ENCODE data around the gene SF1.

DNA sequence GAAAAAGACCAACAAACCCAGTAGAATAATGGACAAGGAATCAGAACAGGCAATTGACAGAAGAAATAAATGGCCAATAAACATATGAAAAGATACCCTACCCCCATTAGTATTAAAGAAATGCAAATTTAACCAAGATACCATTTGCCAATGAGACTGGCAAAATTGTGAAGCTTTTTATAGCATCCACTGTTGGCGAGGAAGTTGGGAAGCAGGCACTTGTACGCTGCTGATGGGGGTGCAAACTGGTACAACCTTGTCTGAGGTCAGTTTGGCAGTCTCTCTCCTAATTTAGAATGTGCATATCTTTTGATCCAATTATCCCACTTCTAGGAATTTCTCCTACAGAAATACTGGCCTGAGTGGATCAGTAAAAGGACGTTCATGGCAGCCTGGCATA lies 46.7 kb downstream of the SF1 start:
- TF ChIP-seq TEAD4 (IDR thresholded peaks at IDR 0.05; ENCODE audit: borderline replicate concordance, insufficient read depth) (no peak), JUND (IDR thresholded peaks at IDR 0.05) (no peak), FOXM1 (IDR thresholded peaks at IDR 0.05; ENCODE audit: low read depth) (no peak), EP300 (IDR thresholded peaks at IDR 0.05; ENCODE audit: borderline replicate concordance in 1 of 2, low read depth in 1 of 2, low read length in 1 of 2) (no peak), TAF1 (IDR thresholded peaks at IDR 0.05; ENCODE audit: borderline replicate concordance, low read depth, low read length) (no peak), ELF1 (IDR thresholded peaks at IDR 0.05) (no peak), FOXJ3 (CRISPR knock-in tag; IDR thresholded peaks at IDR 0.05) (no peak), SIN3A (IDR thresholded peaks at IDR 0.05; ENCODE audit: borderline replicate concordance, low read depth, low read length) (no peak), EZH2phosphoT487 (IDR thresholded peaks at IDR 0.05; ENCODE audit: borderline replicate concordance, low read depth) (no peak), RAD21 (IDR thresholded peaks at IDR 0.05; ENCODE audit: low read length) (no peak), RFX5 (IDR thresholded peaks at IDR 0.05; ENCODE audit: low read length) (no peak)
- TF ChIP-seq, protein P1, sequence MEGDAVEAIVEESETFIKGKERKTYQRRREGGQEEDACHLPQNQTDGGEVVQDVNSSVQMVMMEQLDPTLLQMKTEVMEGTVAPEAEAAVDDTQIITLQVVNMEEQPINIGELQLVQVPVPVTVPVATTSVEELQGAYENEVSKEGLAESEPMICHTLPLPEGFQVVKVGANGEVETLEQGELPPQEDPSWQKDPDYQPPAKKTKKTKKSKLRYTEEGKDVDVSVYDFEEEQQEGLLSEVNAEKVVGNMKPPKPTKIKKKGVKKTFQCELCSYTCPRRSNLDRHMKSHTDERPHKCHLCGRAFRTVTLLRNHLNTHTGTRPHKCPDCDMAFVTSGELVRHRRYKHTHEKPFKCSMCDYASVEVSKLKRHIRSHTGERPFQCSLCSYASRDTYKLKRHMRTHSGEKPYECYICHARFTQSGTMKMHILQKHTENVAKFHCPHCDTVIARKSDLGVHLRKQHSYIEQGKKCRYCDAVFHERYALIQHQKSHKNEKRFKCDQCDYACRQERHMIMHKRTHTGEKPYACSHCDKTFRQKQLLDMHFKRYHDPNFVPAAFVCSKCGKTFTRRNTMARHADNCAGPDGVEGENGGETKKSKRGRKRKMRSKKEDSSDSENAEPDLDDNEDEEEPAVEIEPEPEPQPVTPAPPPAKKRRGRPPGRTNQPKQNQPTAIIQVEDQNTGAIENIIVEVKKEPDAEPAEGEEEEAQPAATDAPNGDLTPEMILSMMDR (IDR thresholded peaks at IDR 0.05): no peak
- TF ChIP-seq, protein P2, sequence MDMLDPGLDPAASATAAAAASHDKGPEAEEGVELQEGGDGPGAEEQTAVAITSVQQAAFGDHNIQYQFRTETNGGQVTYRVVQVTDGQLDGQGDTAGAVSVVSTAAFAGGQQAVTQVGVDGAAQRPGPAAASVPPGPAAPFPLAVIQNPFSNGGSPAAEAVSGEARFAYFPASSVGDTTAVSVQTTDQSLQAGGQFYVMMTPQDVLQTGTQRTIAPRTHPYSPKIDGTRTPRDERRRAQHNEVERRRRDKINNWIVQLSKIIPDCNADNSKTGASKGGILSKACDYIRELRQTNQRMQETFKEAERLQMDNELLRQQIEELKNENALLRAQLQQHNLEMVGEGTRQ (IDR thresholded peaks at IDR 0.05; ENCODE audit: borderline replicate concordance, low read depth, low read length): no peak
- TF ChIP-seq, protein P3, sequence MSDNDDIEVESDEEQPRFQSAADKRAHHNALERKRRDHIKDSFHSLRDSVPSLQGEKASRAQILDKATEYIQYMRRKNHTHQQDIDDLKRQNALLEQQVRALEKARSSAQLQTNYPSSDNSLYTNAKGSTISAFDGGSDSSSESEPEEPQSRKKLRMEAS (IDR thresholded peaks at IDR 0.05; ENCODE audit: low read depth): no peak

All from SK-N-SH (cell line).